CD4-positive, alpha-beta T cell treated with Interleukin-12 subunit alpha and Interleukin-12 subunit beta, for 1 hour (primary cell): Measurements from ENCODE around the gene RASSF8.

ENCODE experiments used
- DNase-seq: peaks from one replicate; pipeline ENCODE4 v3.0.0-alpha.2; 2020

Gene RASSF8

DNA sequence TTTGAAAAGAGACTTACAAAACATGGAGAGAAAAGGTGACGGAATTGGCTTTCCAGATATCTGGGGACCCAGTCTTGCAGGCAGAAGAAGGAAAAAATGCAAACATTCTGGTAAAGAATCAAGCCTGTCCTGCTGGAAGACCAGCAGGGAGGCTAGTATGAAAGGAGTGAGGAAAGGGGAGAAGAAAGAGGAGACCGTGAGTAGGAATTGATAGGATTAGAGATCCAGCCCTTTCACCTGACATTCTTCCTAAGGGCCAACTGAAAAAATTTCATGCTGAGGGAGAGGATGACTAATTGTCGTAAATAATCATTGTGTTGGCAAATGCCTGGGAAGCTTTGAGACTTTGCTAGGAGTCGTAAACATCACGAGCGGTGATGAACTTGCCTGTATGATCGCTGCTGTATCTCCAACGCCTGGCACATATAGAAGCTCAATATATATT is 154.2 kb downstream of the RASSF8 start:
- DNase-seq, result no peak

- no peak for DNase-seq
Observed at GRCh38 chr12:26113181-26113654, 154.7 kb downstream of the RASSF8 start.

GRCh38 chr12:26113853-26114719 is 155.6 kb downstream of the RASSF8 start:
- peak; percentile 75 for DNase-seq

GRCh38 chr12:26114720-26115401 is 156.4 kb downstream of the RASSF8 start:
- DNase-seq, result no peak

DNA sequence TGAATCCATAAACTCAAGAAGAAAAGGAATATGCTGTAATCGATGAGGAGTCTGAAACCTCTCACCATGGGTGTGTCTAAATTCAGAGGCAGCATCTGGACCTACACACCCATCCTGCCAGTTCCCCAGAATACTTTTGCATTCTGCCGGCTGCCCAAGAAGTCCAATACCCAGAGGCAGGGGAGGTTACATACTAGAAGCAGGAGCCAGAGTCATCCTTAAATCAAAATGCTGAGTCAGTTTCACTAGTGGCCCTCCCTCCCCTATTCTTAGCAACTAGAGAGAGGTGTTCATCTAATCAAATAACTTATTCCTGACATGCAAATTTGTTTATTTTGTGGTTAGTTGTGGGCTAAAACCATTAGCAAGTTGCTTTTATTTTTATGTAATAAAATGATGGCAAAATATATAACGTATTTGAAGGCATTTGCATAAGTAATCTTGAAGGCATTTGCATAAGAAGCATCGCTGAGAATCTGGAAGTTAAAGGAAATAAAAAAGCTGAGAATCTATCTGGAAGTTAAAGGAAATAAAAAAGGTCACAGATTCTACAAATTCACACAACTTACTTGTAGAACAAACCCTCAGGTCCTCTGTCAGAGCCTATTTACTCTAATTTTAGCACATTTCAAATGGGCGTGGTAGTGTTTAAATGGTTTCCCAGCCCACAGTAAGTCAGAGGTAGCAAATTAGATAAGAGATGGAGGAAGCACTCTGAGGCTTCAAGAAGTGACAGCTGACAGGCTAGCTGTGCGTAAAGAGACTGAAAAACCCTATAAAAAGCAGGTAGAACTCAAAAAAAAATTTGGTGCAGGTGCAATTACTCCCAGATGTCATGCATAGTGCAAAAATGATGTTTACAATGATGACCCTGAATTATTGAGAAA is 158.6 kb downstream of the RASSF8 start:
- no peak for DNase-seq

- no peak for DNase-seq
Observed at GRCh38 chr12:26118308-26118707, 159.8 kb downstream of the RASSF8 start.

- no peak for DNase-seq
Observed at GRCh38 chr12:26119391-26119989, 161.0 kb downstream of the RASSF8 start.

- DNase-seq, result no peak
Observed at GRCh38 chr12:26120561-26121274, 162.2 kb downstream of the RASSF8 start.

- no peak for DNase-seq
Observed at GRCh38 chr12:26121323-26122060, 163.0 kb downstream of the RASSF8 start.

- no peak for DNase-seq
Observed at GRCh38 chr12:26122061-26122680, 163.7 kb downstream of the RASSF8 start.

DNA sequence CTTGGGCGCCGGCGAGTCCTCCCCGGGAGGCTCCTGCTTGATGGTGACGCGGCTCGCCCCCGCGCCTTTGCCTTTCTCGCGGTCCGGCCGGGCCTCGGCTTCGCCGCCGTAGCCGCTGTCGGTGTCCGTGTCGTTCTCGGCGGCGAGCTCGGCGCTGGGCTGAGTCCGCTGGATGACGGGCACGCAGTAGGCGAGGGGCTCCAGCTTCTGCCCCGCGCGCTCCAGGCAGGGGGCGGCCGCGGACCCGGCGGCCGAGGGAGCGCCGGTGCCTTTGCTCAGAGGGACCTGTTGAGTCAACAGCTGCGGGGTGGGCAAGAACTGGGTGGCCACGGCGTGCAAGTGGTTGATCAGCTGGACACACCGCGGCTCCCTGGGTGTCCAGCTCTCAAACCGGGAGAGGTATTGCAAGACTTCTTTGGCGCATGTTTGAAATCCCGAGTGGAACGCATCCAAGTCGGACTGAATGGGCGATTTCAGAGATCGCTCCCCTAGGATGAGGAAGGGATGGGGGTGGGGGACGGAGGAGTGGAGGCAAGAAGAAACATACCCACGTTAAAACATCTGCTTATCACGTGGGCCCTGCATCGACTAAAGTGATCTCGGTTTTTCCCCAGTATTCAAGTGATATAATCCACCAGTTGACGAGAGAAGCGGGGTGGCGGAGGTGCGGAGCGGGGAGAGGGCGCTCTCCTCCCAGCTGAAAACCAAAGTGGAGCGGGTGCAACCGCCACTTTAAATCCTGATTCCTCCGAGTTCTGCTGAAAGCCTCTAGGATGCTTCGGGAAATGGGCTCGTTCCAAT is 164.4 kb downstream of the RASSF8 start:
- no peak for DNase-seq

DNA sequence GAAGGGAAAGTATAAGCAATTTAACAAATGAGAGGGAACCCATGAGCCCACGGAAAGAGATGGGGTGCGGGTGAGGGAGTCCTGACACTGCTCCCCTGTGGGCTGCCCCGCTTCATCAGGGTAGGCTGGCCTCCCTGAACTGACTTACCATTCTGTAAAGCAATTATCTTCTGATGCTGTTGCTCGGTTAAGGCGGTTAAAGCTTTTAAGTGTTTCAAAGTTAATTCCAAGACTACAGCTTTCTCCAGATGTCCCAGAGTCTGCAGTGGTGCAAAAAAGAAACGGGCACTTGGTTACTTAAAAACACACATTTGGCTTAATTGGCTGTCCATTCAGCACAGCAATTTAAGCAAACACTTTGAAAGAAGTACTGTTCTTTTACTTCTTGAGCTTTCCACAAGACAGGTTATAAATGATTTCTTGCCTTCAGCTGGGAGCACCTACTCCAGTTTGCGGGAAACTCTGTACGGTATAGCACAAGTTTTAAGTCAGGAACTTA is 165.0 kb downstream of the RASSF8 start:
- DNase-seq, result no peak

DNA sequence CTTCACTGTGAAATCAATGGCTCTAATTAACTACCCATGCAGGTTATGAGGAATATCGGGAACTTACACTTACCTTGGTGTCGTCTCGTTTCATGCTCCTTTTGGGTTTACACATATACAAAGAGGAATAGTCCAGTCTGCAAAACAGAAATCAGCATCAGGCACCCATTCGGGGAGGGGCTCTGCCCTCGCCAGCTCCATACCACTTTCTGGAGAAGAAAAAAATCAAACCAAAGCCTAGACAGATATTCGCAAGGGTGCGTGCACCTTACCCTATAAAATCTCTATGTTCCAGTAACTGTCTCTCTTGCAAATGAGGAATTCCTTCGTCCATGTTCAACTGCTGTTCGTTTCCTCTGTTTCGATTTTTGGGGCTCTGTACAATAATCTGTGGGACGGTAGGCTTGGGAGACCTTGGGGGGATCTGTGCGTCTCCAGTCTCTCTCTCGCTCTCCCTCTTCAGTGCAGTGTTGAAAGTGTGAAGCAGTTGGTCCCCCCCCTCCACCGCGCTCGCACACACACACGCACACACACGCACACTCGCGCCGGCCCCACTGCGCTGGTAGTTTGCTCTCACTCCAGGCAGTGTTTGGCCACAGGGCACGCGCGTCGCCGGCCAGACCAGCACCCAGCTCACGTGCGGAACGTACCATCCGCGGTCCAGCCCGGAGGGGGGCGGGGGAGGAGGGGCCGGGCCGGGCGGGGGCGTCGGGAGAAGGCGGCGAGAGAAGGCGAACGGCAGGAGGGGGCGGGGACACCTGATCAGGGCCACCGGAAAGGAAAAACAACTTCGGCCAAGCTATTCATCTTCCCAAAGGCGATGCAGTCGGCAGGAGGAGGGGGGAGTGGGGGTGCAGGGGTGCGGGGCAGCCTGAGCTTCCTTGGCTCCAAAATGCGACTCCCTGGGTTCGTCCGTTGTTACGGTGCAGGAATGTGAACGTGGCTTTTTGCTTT is 166.2 kb downstream of the RASSF8 start, which contains the start of gene BHLHE41:
Gene BHLHE41 (minus strand): TSS at position 592 of the 954 bp plus-strand sequence. CDS start 258 bp downstream, at position 334.
- no peak for DNase-seq

- DNase-seq, result no peak
Observed at GRCh38 chr12:26125400-26126339, 167.2 kb downstream of the RASSF8 start.

DNA sequence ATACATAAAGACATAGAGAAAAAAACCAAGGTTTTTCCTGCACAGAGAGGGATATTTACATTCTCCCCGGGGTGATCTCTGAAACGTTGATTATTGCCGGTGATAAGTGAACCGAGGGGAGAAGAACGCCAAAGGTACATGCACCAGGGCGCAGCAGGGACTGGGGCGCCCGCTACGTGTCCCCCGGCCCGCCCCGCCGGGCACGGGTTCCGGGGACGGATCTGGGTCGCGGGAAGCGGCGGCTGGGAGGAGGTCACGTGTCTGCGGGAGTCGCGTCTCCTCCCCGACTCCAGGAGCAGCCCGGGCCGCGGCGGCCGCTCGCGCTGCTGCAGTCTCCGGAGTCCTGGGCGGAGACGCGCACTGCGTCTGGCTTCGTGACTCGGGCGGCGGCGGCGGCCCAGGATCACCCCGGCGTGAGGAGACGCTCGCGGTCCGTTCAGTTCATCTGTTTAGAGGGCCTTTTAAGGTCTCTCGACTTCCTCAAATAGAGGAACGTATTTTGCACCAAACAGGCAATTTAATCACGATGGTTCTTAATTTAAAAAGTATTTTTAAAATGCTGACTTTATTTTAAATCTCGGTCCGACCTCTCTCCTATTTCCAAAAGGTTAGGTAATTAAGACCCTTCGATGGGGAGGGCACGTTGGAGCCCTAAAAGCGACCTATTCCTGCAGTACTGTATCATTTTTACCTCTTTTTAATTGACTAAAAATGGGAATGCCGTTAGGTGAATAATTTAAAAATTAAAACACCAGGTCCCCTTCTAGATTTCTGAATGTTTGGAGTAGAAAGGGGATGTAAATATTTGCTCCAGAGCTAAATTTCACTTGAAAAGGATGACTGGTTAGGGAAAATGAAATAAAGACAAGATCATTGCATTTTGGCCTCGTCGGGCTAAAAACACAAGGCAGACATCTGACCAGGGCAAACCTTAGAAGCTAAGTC is 168.1 kb downstream of the RASSF8 start:
- no peak for DNase-seq

DNA sequence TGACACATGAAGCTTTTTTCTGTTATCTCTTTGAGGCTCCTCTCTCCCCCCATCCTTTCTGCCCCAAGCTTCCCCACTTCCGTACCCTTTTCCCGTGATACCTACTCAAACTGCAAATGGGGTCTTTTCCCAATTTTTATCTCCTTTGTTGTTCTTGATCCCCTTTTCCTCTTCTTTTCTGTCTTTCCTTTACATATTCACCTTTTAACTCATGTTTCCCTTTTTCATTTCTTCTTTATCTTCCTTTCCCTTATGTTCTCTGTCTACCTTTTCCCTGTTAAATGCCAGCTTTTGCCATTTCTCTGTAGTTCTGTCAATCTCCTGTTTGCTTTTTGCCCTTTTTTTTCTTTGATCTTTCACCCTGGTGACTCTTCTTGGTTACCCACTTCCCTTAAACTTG is 168.9 kb downstream of the RASSF8 start:
- no peak for DNase-seq
